Transverse colon (tissue), 4 donors: ENCODE results near the gene IER2.
"Not testable (repeated sequence)": the region's sequence is repeated elsewhere in the genome, so short reads cannot be mapped to it uniquely, and the experiment has no call there.

Source experiments
- CTCF ChIP-seq, 5 experiments: fragments of 200-600 bp in 3 of 5; fragments of 450-650 bp in 2 of 5; sonication (generic) in 3 of 5; IDR thresholded peaks; 1 replicate in 2 of 5; 2 replicates in 3 of 5; pipeline ENCODE4 v1.5.1; 2016 to 2017; ENCODE audit warnings: antibody characterized with exemption in 5 of 5, inconsistent platforms in 3 of 5, mild to moderate bottlenecking in 2 of 5, moderate library complexity in 1 of 5
- POLR2A ChIP-seq: fragments of 450-650 bp; IDR thresholded peaks from one replicate; pipeline ENCODE4 v1.6.1; 2016; ENCODE audit warnings: antibody characterized with exemption, mild to moderate bottlenecking, moderate library complexity
- POLR2AphosphoS5 ChIP-seq, 3 donors: sonication (generic); formaldehyde crosslinking; IDR thresholded peaks; one replicate each; pipeline ENCODE4 v1.6.1; 2016; ENCODE audit warnings: antibody characterized with exemption in 3 of 3

- TF ChIP-seq POLR2A; CTCF (IDR thresholded peaks at IDR 0.05); POLR2AphosphoS5 (IDR thresholded peaks at IDR 0.05): not testable (repeated sequence)
Measured at GRCh38 chr19:13166151-13166550, 15.9 kb downstream of the IER2 start.
